NCI-H460 (cell line): ENCODE measurements around the gene ANXA9. TPM values are rescaled to one million over a fixed set of nuclear protein-coding genes. Genes with fewer than 3 reads are reported as not detected.

ENCODE experiments used
- DNase-seq: peaks from one replicate; pipeline ENCODE4 v3.0.0-alpha.2; 2016; ENCODE audit warnings: low read depth; ENCODE audit errors: extremely low read depth
- polyA plus RNA-seq: library from polyadenylated mRNA; depleted of rRNA; stranded (reverse); fragments of >200 nt; gene quantifications from 2 replicates; pipeline ENCODE4 v1.2.3, GENCODE V29; 2014; cell fraction: nucleus; rRNA removed
- total RNA-seq: library from RNA; depleted of rRNA; stranded (reverse); fragments of >200 nt; shearing (Covaris generic); gene quantifications from 2 replicates; pipeline ENCODE4 v1.2.3, GENCODE V29; 2014; rRNA removed

ANXA9 gene
- 0.10 and 0.61 TPM in 2 replicates for total RNA-seq
- 0.81 and 1.1 TPM in 2 replicates for polyA plus RNA-seq

DNA sequence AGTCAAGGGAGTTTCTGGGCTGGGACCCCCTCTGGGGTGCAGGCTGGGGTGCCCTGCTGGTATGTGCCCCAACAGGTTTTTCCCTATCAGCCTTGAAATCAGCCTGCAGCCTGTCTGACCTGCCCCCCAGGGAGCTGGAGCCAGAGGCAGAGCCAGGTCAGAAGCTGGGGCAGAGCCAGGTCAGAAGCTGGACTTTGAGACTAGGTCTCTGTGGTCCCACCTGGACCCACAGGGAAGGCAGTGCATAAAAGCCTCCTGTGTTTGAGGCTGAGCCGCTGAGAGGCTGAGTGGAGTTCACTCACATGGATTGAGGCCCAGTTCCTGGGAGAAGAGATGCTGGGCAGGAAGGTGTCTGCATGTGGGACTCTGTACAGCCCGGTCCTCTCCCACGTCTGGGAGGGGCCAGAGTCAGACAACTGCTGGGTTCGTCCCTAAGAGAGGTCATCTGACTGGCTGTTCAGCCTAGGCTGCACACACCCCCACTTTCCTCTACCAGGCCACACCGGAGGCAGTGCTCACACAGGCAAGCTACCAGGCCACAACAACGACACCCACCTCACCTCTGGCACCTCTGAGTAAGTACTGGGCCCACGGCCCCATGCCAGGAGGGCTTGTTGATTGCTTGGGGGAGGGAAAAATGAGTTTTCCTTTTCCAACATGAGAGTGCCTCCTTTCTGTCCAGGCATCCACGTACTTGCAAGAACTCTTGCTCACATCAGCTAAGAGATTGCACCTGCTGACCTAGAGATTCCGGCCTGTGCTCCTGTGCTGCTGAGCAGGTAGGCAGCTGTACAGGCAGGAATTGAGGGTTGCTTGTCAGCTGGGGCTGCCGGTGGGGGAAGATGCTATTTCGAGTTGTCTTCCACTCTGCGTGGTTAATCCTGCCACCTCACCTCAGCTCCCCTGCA lies at the start of gene ANXA9:
ANXA9 (plus strand) TSS at position 488 of the 908 bp plus-strand sequence. CDS start 814 bp downstream, outside the sequence.
- DNase-seq = no peak

DNA sequence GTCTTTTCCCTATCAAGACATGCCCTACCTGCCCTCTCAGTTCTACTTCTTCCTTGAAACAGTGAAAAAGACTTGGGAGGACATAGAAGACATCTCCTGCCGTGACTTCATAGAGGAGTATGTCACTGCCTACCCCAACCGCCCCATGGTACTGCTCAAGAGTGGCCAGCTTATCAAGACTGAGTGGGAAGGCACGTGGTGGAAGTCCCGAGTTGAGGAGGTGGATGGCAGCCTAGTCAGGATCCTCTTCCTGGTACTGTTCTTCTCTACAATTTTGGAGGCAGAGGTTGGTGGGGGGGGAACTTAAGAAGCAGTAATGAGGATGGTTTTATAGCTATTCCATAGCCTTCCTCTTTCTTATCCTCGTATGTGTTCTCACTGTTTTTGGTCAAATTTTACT lies 37.2 kb upstream of the ANXA9 start:
- DNase-seq = no peak

DNA sequence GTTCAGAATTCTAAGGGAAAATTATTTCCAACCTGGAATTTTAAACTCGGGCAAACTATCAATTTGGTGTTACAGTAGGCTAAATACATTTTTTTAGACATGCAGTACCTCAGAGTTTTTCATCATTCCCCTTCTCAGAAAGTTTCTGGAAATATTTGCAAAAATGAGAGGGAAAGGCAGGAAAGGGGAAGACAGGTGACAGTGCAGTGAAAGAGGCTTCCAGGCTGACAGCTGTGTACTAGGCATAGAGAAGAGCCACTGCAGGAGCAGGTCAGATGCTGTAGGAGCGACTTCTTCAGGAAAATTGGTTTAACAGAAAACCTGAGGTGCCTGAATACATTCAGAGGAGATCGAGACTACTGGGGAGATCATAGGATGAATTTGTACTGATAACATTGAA lies 27.4 kb upstream of the ANXA9 start:
- no peak for DNase-seq

DNA sequence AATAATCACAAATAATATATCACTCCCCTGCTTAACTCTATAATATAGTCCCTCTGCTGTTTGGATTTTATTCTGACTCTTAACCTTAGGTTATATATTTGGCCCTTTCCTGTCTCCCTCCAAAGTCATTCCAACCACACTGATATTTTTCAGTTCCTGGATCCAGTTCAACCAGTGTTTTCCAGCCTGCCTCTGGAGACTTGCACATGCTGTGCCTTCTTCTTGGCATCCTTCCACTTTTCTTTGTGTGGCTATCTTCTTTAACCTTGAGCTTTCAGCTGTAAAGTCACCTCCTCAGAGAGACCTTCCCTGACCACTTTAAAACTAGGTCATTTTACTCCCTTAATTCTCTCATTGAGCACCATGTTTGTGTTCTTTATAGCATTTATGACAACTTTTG lies 26.8 kb upstream of the ANXA9 start:
- no peak for DNase-seq

DNA sequence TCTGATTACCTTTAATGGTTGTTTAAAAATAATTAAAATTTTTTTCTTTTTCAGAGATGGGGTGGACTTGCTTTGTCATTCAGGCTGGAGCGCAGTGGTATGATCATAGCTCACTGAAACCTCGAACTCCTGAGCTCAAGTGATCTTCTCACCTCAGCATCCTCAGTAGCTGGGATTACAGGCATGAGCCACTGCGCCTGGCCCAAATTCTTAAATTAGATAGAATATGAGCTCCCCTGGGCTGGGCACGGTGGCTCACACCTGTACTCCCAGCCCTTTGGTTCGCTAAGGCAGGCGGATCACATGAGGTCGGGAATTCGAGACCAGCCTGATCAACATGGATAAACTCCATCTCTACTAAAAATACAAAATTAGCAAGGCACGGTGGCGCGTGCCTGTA lies 24.4 kb upstream of the ANXA9 start:
- DNase-seq = no peak

GRCh38 chr1:150960646-150961045 lies 21.4 kb upstream of the ANXA9 start:
- DNase-seq = no peak

GRCh38 chr1:150961756-150962155 lies 20.3 kb upstream of the ANXA9 start:
- DNase-seq = no peak

GRCh38 chr1:150963321-150964163 lies 18.6 kb upstream of the ANXA9 start:
- DNase-seq = no peak

DNA sequence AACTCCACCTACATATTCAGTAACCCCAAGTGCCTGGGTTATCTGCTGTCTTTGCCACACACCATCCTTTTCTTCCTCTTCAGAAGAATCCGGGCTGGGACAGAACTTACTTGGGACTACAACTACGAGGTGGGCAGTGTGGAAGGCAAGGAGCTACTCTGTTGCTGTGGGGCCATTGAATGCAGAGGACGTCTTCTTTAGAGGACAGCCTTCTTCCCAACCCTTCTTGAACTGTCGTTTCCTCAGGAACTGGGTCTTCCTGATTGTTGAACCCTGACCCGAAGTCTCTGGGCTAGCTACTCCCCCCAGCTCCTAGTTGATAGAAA lies 18.0 kb upstream of the ANXA9 start:
- no peak for DNase-seq

DNA sequence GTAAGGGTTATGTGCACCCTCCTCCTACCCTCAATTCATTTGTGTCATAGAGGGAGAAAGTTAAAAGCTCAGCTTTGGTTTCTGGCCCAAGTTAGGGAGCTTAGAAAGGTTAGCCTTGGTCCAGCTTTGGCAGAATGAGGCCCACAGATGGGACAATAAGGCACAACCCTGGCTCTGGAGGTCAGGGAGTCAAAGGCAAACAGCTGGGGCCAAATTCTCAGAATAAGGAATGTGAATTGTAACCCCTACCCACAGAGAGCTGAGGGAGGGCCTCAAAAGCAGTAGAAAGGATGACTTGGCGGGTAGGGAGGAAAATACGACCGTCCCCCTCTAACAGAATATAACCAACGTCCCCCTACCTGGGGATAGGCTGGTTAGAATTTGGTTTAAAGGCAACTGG lies 16.5 kb upstream of the ANXA9 start:
- DNase-seq = no peak

DNA sequence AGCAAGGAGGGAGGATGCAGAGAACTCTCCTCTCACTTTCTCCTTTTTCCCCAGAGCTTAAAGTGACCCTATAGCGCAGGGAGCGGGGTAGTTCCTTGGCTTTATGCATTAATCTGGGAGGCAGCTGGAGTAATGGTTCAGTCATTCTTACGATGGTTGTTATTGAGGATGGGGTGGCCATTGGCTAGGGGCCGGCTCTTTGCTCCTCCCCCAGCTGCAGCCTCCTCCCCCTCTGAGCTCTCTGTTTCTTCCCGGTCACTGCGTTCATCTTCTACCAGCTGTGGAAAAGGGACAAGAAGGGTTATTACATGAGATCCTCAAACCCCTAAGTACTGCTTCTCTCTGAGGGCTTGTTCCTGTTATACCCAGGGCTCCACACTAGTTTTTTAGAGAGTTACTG lies 16.1 kb upstream of the ANXA9 start:
- DNase-seq = no peak

DNA sequence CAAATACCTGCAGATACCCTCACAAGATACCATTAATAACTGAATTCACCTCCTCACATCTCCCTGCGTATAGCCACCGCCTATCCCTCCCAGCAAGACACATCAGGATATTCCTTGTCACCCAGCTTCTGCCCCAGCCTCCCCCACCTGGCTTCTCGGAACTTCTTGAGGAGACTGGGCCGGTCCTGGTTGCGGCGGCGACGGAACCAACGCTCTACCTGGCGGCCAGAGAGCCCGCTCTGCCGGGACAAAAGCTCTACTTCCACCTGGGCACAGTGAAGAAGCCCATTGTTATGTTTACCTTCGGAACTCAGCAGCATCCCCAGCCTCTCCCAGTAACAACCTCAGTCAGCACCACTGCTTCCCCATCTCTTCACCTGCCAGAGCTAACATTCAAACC lies 14.2 kb upstream of the ANXA9 start:
- no peak for DNase-seq

DNA sequence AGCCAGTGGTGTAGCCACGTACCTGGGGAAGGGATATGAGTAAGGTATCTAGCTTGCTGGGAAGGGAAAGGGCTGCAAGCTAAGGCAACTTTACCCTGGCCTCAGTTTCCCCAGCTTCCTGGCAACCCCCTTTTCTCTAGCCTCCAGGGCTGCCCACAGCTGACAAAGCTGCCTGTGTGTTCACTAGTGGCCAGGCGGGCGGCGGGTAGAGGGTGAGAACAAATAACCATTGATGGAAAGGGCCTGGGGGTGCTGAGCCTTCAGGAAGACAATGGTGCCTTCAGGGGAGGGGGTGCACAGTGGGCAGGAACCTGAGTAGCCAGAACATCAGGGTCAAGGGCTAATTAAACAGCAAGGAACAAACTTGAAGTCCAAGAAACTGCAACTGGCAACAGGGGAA lies 13.6 kb upstream of the ANXA9 start:
- DNase-seq = no peak

DNA sequence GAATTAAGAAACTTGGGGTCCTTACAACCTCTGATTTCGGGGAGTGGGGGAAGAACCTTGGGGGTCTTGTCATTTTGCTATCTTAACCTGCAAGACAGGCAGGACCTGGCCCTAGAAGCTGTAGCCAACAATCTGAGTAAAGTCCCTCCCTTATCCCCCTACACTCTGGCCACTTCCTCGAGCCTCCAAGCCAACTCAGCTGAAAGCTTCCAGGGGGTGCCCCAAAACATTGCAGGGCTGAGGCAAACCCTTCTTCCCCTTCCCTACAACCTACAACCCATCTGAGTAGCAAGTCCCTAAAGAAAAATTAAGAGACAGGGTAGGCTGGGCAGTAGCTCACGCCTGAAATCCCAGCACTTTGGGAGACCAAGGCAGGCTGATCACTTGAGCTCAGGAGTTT lies 12.5 kb upstream of the ANXA9 start:
- DNase-seq = no peak

DNA sequence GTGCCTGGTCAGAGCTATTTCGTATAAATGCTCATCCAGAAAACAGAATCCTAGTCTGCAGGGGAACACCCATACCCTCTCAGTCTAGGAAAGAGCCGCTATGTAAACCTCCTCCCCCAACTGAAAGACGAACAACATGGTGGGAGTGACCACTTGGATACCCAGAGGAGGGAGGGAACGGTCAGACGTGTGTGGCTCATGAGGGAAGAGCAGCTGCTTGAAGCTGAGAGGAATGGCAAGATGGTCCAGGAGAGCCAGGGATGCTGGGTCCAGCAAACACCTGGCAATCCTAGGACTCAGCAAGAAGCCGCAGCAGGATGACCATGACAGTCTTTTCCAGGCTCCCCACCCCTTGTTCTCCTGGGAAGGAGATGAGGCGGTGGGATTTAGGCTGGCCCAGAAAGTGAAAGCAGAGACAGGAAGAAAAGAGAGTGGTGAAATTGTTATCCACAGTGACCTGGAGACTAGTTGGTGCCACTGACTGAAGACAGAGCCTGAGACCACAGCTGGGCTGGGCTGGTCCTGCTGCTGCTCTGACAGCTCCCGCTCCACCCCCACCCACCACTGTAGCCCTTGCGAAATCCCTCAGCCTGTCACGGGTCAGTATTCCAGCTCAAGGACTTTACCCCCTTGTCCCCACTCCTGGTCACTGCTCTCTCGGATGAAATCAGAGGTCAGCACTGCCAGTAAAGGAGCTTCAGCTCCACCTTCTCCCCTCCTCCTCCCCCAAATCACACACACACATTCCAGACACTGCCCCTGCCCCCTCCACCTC lies 11.1 kb upstream of the ANXA9 start:
- DNase-seq = no peak

DNA sequence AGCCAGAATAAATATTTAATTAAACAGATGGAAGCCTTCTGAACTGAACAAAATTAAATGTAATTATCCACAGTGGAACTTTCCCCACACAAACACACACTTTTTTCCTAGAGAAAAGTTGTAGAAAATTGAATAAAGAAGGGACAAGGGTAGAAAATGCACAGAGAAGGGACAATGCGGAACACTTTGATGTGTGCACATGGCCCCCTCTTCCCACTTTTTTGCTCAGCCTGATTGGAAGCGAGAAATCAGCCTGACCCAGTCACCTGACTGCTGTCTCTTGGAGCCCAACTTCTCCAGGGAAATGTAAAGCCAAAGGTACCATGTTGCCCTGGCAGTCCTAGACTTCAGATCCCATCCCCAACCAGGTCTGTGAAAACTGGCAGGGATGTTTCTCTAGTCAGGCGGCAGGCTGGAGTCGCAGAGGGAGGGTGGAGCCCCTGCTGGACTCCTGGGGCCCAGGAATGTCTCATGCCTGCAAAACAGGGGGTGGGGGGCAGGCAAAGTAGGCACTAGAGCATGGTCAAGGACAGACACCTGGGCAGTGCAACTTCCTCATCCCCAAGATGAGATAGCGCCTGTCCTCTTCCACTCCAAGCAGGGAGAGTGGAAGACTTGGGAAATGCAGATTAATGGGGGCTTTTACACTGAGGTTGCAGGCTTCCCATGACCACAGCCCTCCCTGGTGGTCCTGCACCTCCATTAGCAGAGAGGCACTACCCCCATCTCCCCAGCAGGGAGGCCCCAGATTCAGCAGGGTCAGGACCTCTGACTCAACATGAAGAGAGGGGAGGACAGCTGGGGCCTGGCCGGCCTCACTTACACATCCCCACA lies 10.3 kb upstream of the ANXA9 start:
- DNase-seq = no peak

DNA sequence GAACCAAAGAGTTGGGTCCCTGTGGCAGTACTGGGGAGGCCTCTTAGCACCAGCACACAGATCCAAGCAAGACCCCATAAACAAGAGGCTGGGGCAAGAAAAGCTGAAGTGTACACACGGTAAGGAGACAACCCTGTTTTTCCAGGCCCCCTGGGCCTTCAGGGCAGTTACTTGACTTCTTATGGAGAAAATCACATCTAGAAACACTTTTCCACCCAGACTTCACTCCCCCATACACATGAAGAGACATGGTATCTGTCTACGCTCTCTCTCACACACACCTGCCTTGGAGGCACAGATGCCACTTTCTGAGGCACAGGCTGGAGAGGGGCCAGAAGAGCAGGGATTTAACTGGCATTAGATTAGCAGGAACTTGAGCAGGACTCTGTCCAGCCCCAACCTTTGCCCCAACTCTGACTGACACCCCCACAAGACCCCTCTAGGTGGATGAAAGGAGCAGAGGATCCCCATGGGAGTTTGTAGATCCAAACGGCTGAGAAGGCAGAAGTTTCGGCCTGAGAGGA lies 9.6 kb upstream of the ANXA9 start:
- DNase-seq = no peak

DNA sequence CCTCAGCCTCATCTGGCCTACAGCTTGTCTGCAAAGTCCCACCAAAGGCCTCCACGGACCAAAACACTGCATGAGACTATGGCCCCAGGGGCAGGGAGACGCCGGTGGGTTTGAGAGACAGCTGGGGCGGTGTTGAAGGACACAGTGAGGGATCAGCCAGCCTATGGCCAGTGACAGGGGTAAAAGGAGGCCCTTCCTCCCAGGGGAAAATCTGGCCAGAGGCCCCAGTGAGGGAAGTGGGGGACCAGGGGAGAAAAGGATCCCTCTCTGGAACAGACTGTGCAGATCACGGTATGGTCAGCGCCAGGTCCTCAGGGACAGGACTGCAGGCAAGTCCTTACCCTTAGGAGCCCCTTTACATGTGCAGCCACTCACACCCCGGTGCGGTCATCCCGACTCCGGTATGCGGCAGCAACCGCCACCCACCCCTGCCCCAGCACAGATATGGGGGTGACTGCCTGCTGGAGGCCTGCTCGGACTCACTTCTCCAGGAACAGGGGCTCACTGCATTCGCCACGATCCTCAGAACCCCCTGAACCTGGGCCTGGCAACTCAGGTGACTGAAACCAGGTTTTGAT lies 8.7 kb upstream of the ANXA9 start:
- DNase-seq = no peak

GRCh38 chr1:150973836-150974579 lies 8.1 kb upstream of the ANXA9 start:
- DNase-seq = no peak
